Skeletal muscle cell (primary cell): ENCODE measurements around the gene FANK1.

ENCODE experiments used
- DNase-seq: peaks from one replicate; pipeline ENCODE4 v3.0.0-alpha.2; 2010; ENCODE audit warnings: low read depth
- H3K4me3 ChIP-seq: 2 replicates; pipeline ENCODE4 v1.5.1; 2011; ENCODE audit warnings: low read depth, mild to moderate bottlenecking, control low read depth, low read length, moderate library complexity

The FANK1 gene

GRCh38 chr10:126012485-126012884 lies 116.1 kb downstream of the FANK1 start:
- H3K4me3 ChIP-seq: no peak overlapping the region
- DNase-seq: peak; percentile 39

GRCh38 chr10:126013489-126014281 lies 117.3 kb downstream of the FANK1 start:
- peak; percentile 73 for DNase-seq
- H3K4me3 ChIP-seq: no peak overlapping the region

- DNase-seq: peak; percentile 67
Observed at GRCh38 chr10:126014309-126014708, 117.9 kb downstream of the FANK1 start.

GRCh38 chr10:126015413-126015812 lies 119.0 kb downstream of the FANK1 start:
- no peak for DNase-seq
- no peak overlapping the region for H3K4me3 ChIP-seq

More at GRCh38 chr10:126014309-126014708, 117.9 kb downstream of the FANK1 start:
- H3K4me3 ChIP-seq: no peak overlapping the region

GRCh38 chr10:126016156-126016805 lies 119.9 kb downstream of the FANK1 start:
- no peak for DNase-seq
- H3K4me3 ChIP-seq: no peak overlapping the region

- H3K4me3 ChIP-seq: no peak overlapping the region
- no peak for DNase-seq
Observed at GRCh38 chr10:126016882-126017281, 120.5 kb downstream of the FANK1 start.

- DNase-seq: no peak
Observed at GRCh38 chr10:126017961-126018560, 121.7 kb downstream of the FANK1 start.

GRCh38 chr10:126021833-126022500 lies 125.6 kb downstream of the FANK1 start:
- no peak for DNase-seq
- no peak overlapping the region for H3K4me3 ChIP-seq

More at GRCh38 chr10:126017961-126018560, 121.7 kb downstream of the FANK1 start:
- no peak overlapping the region for H3K4me3 ChIP-seq

- no peak for DNase-seq
- no peak overlapping the region for H3K4me3 ChIP-seq
Observed at GRCh38 chr10:126022841-126023240, 126.5 kb downstream of the FANK1 start.

GRCh38 chr10:126027692-126028091 lies 131.3 kb downstream of the FANK1 start:
- DNase-seq: no peak
- H3K4me3 ChIP-seq: no peak overlapping the region

GRCh38 chr10:126029999-126030398 lies 133.6 kb downstream of the FANK1 start:
- H3K4me3 ChIP-seq: no peak overlapping the region
- no peak for DNase-seq

- DNase-seq: no peak
- no peak overlapping the region for H3K4me3 ChIP-seq
Observed at GRCh38 chr10:126034586-126034985, 138.2 kb downstream of the FANK1 start.

- H3K4me3 ChIP-seq: no peak overlapping the region
- DNase-seq: no peak
Observed at GRCh38 chr10:126036515-126036914, 140.2 kb downstream of the FANK1 start.

- H3K4me3 ChIP-seq: no peak overlapping the region
- DNase-seq: no peak
Observed at GRCh38 chr10:126037946-126038345, 141.6 kb downstream of the FANK1 start.

- no peak for DNase-seq
- no peak overlapping the region for H3K4me3 ChIP-seq
Observed at GRCh38 chr10:126041117-126041516, 144.8 kb downstream of the FANK1 start.

GRCh38 chr10:126041804-126042231 lies 145.5 kb downstream of the FANK1 start:
- no peak for DNase-seq
- no peak overlapping the region for H3K4me3 ChIP-seq

- DNase-seq: no peak
- no peak overlapping the region for H3K4me3 ChIP-seq
Observed at GRCh38 chr10:126042354-126042753, 146.0 kb downstream of the FANK1 start.

- no peak for DNase-seq
- H3K4me3 ChIP-seq: no peak overlapping the region
Observed at GRCh38 chr10:126042906-126043305, 146.5 kb downstream of the FANK1 start.

- no peak overlapping the region for H3K4me3 ChIP-seq
- no peak for DNase-seq
Observed at GRCh38 chr10:126043389-126043788, 147.0 kb downstream of the FANK1 start.

GRCh38 chr10:126045861-126046260 lies 149.5 kb downstream of the FANK1 start:
- H3K4me3 ChIP-seq: no peak overlapping the region
- no peak for DNase-seq
